ENCODE results near the gene CYB5B.
"Not testable (repeated sequence)": the region's sequence is repeated elsewhere in the genome, so short reads cannot be mapped to it uniquely, and the experiment has no call there.

DNA sequence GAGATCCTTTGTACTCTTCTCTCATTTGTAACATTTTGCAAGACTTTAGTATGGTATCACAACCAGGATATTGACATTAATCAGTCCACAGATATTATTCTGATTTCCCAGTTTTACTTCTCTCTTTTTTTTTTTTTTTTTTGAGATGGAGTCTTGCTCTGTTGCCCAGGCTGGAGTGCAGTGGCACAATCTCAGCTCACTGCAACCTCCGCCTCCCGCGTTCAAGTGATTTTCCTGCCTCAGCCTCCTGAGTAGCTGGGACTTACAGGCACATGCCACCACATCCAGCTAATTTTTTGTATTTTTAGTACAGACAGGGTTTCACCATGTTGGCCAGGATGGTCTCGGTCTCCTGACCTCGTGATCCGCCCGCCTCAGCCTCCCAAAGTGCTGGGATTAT, 16.6 kb downstream of the CYB5B start:
- TF ChIP-seq POLR2A, CTCF (IDR thresholded peaks at IDR 0.05): not testable (repeated sequence)
